ENCODE measurements around the gene TNNI2. TPM values are rescaled to one million over a fixed set of nuclear protein-coding genes. Genes with fewer than 3 reads are reported as not detected.

TNNI2 gene
- total and polyA plus RNA-seq, 10 of the 15 experiments (the other 5 are each of a cell fraction or from before 2014, with no cell fraction given) = 0.14 to 0.79 (median 0.37) TPM; not detected in 4

GRCh38 chr11:1859004-1859403 lies 20.2 kb downstream of the TNNI2 start:
- RAD21 ChIA-PET (ENCODE audit: unreplicated experiment) = no interaction called here
- SMC1A ChIA-PET (ENCODE audit: uncharacterized antibody, unreplicated experiment) = no interaction called here
- POLR2A ChIA-PET = no interaction called here
- Histone ChIP-seq H3K27me3 (replicated peaks in 1 of 2; ENCODE audit: control insufficient read depth in 2 of 2, insufficient read depth in 2 of 2, low read length in 1 of 2) (no peaks in the 10 kb centered on the region), H3K9ac (ENCODE audit: control insufficient read depth, insufficient read depth, low read length) (no peak overlapping the region), H4K20me1 (ENCODE audit: control insufficient read depth, insufficient read depth) (peaks cover 26% of the 10 kb centered on the region), H3K36me3 (ENCODE audit: control insufficient read depth in 2 of 2, insufficient read depth in 2 of 2, low read length in 1 of 2) (peaks cover 5 to 6% of the 10 kb centered on the region in 2 experiments; a peak in 3 of 4 replicates), H3K79me2 (ENCODE audit: control insufficient read depth, insufficient read depth, low read length) (peaks cover 88% of the 10 kb centered on the region), H3K4me1 (ENCODE audit: control insufficient read depth, insufficient read depth, low read length) (peaks cover 26% of the 10 kb centered on the region), H3K9me3 (replicated peaks; ENCODE audit: control insufficient read depth, insufficient read depth, low read length) (no peaks in the 10 kb centered on the region), H2AFZ (ENCODE audit: control insufficient read depth, low read depth, low read length) (no peak overlapping the region), H3K27ac (ENCODE audit: control insufficient read depth, insufficient read depth) (no peak overlapping the region), H3K4me3 (no peak overlapping the region), H3K4me2 (ENCODE audit: control insufficient read depth, insufficient read depth) (peak overlapping the region; percentile 1; the same call in 1 of the 2 replicates)
- CTCF ChIA-PET = interaction anchor here (2.1 kb wide), 1 partner anchor 9 kb away, joined by 4 read pairs; no protein-coding TSS in a partner anchor
- BruUV-seq (replicated peaks) = no TSS peak
- intact Hi-C loops (cut with micrococcal nuclease; ENCODE audit: unreplicated experiment) = no loop called here
- no peak for ATAC-seq
- FAIRE-seq = no peak
- WGBS (ENCODE audit: insufficient coverage, insufficient replicate concordance, low lambda C conversion rate, missing lambda C conversion rate) = 78% methylated on average over 4 of the region's 4 CpGs
- in situ Hi-C loops (cut with MboI) = loop anchor here (10.0 kb wide), 1 partner anchor 1014 kb away; the partner anchor contains the start of genes POLR2L and TSPAN4
- no peak for TF ChIP-seq IRF5 (IDR thresholded peaks at IDR 0.05; ENCODE audit: borderline replicate concordance)
- TF ChIP-seq POLR2AphosphoS5 (IDR thresholded peaks at IDR 0.05; ENCODE audit: low read length) = peak; percentile 10; the same call in 1 of the 2 replicates
- no peak for DNase-seq (ENCODE audit: low read depth, low spot score)

GRCh38 chr11:1860108-1860507 lies 21.3 kb downstream of the TNNI2 start:
- no peak overlapping the region for H2AFZ ChIP-seq (ENCODE audit: control insufficient read depth, low read depth, low read length)
- no peak overlapping the region for H3K27ac ChIP-seq (ENCODE audit: control insufficient read depth, insufficient read depth)
- H3K4me2 ChIP-seq (ENCODE audit: control insufficient read depth, insufficient read depth) = no peak overlapping the region
- FAIRE-seq (no peak), DNase-seq (ENCODE audit: low read depth, low spot score) (no peak), ATAC-seq (no peak)
- TF ChIP-seq NBN (IDR thresholded peaks at IDR 0.05) = no peak
- H3K27me3 ChIP-seq (replicated peaks in 1 of 2; ENCODE audit: control insufficient read depth in 2 of 2, insufficient read depth in 2 of 2, low read length in 1 of 2) = no peaks in the 10 kb centered on the region
- POLR2A ChIA-PET = no interaction called here
- H3K36me3 ChIP-seq (ENCODE audit: control insufficient read depth in 2 of 2, insufficient read depth in 2 of 2, low read length in 1 of 2) = peaks cover 5 to 6% of the 10 kb centered on the region in 2 experiments; a peak in 3 of 4 replicates
- no peak overlapping the region for H3K9ac ChIP-seq (ENCODE audit: control insufficient read depth, insufficient read depth, low read length)
- peaks cover 26% of the 10 kb centered on the region for H3K4me1 ChIP-seq (ENCODE audit: control insufficient read depth, insufficient read depth, low read length)
- BruUV-seq (replicated peaks) = no TSS peak
- intact Hi-C loops (cut with micrococcal nuclease; ENCODE audit: unreplicated experiment) (no loop called here), in situ Hi-C loops (cut with MboI) (no loop called here)
- no peaks in the 10 kb centered on the region for H3K9me3 ChIP-seq (replicated peaks; ENCODE audit: control insufficient read depth, insufficient read depth, low read length)
- RAD21 ChIA-PET (ENCODE audit: unreplicated experiment) = no interaction called here
- no peak overlapping the region for H3K4me3 ChIP-seq
- peaks cover 78% of the 10 kb centered on the region for H3K79me2 ChIP-seq (ENCODE audit: control insufficient read depth, insufficient read depth, low read length)
- 100% methylated on average over 1 of the region's 1 CpG for WGBS (ENCODE audit: insufficient coverage, insufficient replicate concordance, low lambda C conversion rate, missing lambda C conversion rate)
- H4K20me1 ChIP-seq (ENCODE audit: control insufficient read depth, insufficient read depth) = peaks cover 26% of the 10 kb centered on the region
- CTCF ChIA-PET = interaction anchor here (2.1 kb wide), 1 partner anchor 10 kb away, joined by 4 read pairs; no protein-coding TSS in a partner anchor
- SMC1A ChIA-PET (ENCODE audit: uncharacterized antibody, unreplicated experiment) = no interaction called here
